LHCN-M2 (cell line): ENCODE measurements around the gene C9orf40. TPM values are rescaled to one million over a fixed set of nuclear protein-coding genes. Genes with fewer than 3 reads are reported as not detected.
A peak's percentile ranks its signal among the peaks of the same experiment; 100 is the strongest.

ENCODE experiments used
- DNase-seq: peaks from one replicate; pipeline ENCODE4 v3.0.0-alpha.2; 2012; ENCODE audit warnings: low read depth
- total RNA-seq: library from RNA; depleted of rRNA; stranded (reverse); fragments of >200 nt; gene quantifications from 2 replicates; pipeline ENCODE4 v1.2.3, GENCODE V29; 2014; rRNA removed

C9orf40 gene
- total RNA-seq, 1 experiment from 2014 or later, result 18.1 TPM

DNA sequence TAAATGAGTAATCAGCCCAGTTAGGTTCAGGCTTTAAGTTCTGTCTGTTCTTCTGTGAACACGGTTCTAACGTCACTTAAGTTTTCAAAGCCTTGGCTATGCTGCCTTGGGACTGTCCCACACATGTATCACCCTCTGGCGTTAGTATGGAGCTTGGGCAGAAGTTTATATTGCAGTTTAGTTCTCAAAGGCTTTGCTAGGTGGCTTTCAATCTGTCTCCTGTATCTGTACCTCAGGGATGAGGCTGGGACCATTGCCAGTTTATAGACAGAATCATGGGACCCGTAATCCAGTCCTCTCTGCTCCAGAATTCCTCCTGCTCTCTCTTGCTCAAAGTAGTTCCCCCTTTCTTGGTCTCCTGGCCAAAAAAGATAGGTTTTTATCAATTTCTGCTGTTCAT is 12.1 kb downstream of the C9orf40 start:
- DNase-seq, result no peak

DNA sequence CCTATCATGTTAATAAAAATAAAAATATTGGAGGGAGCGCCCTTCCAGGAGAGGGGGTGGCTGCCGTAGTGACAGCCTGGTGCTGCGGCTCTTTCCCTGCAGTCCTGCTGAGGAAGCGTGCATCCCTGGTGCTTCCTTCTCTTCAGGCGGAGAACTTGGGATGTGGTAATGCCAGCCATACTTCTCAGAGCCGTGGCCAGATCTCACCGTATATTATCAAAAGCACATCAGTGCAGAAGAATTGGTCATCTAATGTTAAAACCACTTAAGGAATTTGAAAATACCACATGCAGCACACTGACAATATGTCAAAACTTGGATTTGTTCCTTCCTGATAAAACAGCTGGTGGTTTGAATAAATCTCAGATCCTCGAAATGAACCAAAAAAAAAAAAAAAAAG is 17.7 kb downstream of the C9orf40 start:
- peak; percentile 66 for DNase-seq

DNA sequence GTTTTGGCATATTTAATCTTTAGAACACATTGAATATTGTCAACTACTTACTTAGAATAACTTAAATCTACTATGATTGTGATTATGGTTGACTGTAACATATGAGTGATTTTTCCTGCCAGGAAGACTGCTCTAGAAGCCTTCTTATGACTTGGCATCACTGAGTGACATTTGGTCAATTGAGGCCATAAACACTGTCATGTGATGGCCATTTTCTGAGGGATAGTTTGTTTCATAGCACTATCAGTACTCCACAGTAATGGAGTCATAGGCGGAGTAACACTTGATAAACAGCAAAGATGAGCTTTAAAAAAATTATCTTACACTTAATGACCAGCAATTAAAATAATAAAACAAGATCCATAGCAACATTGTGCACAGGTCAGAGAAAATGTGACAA is 31.0 kb downstream of the C9orf40 start:
- DNase-seq, result no peak

DNA sequence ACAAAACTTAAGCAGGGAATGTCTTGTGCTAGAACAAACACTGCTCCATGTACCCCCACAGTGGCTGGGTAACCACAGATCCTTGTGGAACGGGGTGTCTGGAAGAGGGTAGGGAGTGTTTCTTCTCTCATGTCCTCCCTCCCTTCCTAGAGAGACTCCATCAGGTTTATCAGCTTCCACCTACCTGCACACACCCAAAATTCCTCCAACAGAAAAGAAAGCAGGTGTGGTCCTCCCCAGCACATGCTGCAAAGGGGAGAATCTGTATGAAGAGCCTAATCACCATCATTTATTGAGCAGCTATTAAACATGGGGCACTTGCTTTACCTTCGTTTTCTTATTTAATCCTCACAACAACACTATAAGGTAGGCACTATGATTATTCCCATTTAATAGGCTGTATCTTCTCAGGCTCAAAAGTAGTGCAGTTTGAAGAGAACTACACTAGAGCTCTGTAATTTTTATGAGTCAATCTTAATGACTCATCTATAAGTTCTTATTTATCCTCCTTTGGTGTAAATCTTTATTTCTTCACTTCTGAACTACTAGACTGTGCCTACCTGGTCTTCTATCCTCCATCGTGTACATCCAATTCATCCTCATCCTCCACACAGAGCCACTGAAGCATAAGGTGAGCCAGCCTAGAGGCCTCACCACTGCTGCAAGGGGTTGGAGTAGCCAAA is 31.6 kb downstream of the C9orf40 start:
- no peak for DNase-seq

DNA sequence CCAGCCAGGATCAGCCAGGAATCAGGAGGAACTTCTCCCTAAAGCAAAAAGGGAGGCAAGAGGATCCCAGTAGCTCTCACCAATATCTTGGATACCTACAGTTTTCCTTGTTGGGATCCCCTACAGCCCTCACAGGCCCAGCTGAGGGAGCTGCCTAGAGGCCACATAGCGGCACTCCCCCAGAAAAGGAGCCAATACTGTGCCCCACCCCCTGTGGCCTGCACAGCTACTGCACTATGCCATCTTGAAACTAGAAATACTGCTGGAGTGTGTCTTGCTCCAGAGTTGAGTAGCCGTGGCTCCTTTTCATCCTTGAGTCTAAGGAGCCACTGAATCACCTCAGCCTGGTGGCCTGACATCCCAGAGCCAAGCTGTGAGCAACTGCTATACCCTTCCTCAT is 42.7 kb downstream of the C9orf40 start:
- DNase-seq, result no peak

DNA sequence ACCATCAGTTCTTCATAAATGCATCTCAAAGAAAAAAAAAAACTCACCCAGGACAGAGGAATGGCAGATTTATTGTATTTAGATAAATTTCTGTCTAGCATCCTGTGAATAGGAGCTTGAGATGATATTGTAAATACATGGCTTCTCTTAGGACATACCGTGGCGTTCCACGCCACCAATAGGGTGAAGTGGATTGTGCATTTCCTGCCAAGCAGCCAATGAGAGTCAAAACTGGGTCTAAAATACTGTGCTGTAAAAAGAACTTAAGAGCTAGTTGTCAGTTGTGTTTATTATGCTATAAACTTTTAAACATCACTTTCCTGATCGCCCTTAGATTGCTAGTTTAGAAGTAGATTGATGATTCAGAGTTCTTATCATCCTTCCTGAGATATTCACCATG is 44.0 kb downstream of the C9orf40 start:
- DNase-seq, result no peak

DNA sequence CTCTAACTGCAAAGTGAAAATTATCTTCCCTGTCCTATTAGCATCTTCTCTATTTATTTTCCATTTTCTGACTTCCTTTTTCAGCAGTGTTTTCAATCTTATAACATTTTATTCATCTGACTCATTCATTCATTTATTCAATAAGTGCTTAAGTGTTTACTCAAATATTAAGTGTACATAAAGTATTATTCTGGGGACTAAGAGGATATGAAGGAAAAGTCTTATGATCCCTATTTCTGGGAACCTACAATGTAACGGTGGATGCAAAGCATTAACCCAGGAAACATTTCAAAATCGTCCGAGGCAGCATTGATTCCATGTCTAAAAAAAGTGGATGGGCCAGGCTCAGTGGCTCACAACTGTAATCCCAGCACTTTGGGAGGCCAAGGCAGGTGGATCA is 45.6 kb downstream of the C9orf40 start:
- DNase-seq, result no peak

DNA sequence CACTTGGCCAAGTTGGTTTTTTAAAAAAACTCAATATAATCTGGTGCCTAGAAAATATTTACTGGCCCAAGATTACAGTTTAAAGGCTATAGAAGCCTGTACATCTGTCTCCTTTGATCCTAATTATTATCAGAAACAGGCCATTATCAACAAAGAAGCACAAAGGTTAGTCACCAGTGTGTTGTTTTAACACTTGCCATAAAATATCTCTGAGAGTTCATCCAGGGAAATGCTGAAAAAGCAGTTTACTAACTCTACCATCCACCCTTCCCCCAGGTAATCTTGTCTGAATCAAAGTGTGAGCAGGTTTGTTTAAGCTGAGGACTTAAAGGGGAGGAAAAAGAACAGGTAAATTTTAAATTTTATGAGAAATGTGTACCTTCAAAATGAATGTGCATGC is 51.7 kb downstream of the C9orf40 start:
- DNase-seq, result no peak

Other genes with a start within 250 kb of the C9orf40 start
- gene TRPM6, start 65.0 kb downstream of the C9orf40 start, total RNA-seq, result not detected in 2 replicates
- 35.3 and 42.5 TPM in 2 replicates for gene CARNMT1, start 75.4 kb upstream of the C9orf40 start, total RNA-seq
- gene NMRK1, start 135.2 kb upstream of the C9orf40 start, total RNA-seq, result 31.5 and 31.6 TPM in 2 replicates
- 36.0 and 36.2 TPM in 2 replicates for gene OSTF1, start 135.6 kb upstream of the C9orf40 start, total RNA-seq